Chondrocyte (in vitro differentiated cells): Measurements from ENCODE around the gene ARMC3. TPM values are rescaled to one million over a fixed set of nuclear protein-coding genes. Genes with fewer than 3 reads are reported as not detected.
A peak's percentile ranks its signal among the peaks of the same experiment; 100 is the strongest.

ENCODE experiments used
- DNase-seq: peaks from one replicate; pipeline ENCODE4 v3.0.0; 2021; ENCODE audit warnings: mixed read lengths, low spot score
- H3K27ac Mint-ChIP-seq: one replicate; pipeline ENCODE4 v1.8.0; 2021; ENCODE audit warnings: mild to moderate bottlenecking, moderate library complexity, mixed read lengths; ENCODE audit not compliant: unreplicated experiment
- H3K27me3 Mint-ChIP-seq: 2 replicates; pipeline ENCODE4 v1.8.0; 2021; ENCODE audit warnings: low read depth, mixed read lengths
- H3K36me3 Mint-ChIP-seq: 2 replicates; pipeline ENCODE4 v1.8.0; 2021; ENCODE audit warnings: low read depth, mixed read lengths
- H3K4me1 Mint-ChIP-seq: 2 replicates; pipeline ENCODE4 v1.8.0; 2021; ENCODE audit warnings: low read depth, mild to moderate bottlenecking, mixed read lengths
- H3K4me3 Mint-ChIP-seq: one replicate; pipeline ENCODE4 v1.8.0; 2021; ENCODE audit warnings: mild to moderate bottlenecking, moderate library complexity, mixed read lengths; ENCODE audit not compliant: unreplicated experiment
- H3K9me3 Mint-ChIP-seq: 2 replicates; pipeline ENCODE4 v1.8.0; 2021; ENCODE audit warnings: low read depth, mixed read lengths
- CTCF ChIP-seq: fragments of 200-600 bp; sonication (generic); IDR thresholded peaks from 2 replicates; pipeline ENCODE4 v1.5.0; 2021; ENCODE audit warnings: antibody characterized with exemption, mild to moderate bottlenecking, moderate library complexity
- total RNA-seq: library from RNA; stranded (reverse); gene quantifications from 3 replicates; pipeline ENCODE4 v1.2.1, GENCODE V29; 2021

The ARMC3 gene
- total RNA-seq, 1 donor from 2014 or later: 0.27 TPM

GRCh38 chr10:23081221-23081750 lies 153.4 kb downstream of the ARMC3 start:
- Mint-ChIP-seq H3K4me1 (no peaks in the 10 kb centered on the region), H3K9me3 (peaks cover 5% of the 10 kb centered on the region), H3K4me3 (no peak overlapping the region), H3K36me3 (no peaks in the 10 kb centered on the region), H3K27ac (no peak overlapping the region), H3K27me3 (peaks cover 29% of the 10 kb centered on the region)
- no peak for DNase-seq
- TF ChIP-seq CTCF: no peak

- Mint-ChIP-seq H3K27ac (no peak overlapping the region), H3K4me1 (no peaks in the 10 kb centered on the region), H3K9me3 (peaks cover 5% of the 10 kb centered on the region), H3K27me3 (peaks cover 29% of the 10 kb centered on the region), H3K36me3 (no peaks in the 10 kb centered on the region), H3K4me3 (no peak overlapping the region)
- TF ChIP-seq CTCF: peak; percentile 38
- no peak for DNase-seq
Measured at GRCh38 chr10:23081891-23082290, 154.0 kb downstream of the ARMC3 start.

Other genes starting within 250 kb of the ARMC3 start
- gene PIP4K2A, start 213.5 kb upstream of the ARMC3 start, total RNA-seq: 29.5 to 44.1 TPM (median 44.0 TPM) in 3 replicates
- 14.9 to 18.6 TPM (median 18.4 TPM) in 3 replicates for gene MSRB2, start 167.5 kb downstream of the ARMC3 start, total RNA-seq